GM18909 (cell line): ENCODE results near the gene TMEM163.
"Not testable (repeated sequence)": the region's sequence is repeated elsewhere in the genome, so short reads cannot be mapped to it uniquely, and the experiment has no call there.

Experiments used
- ATAC-seq: cut with Tn5 transposase; IDR thresholded peaks from one replicate; pipeline ENCODE4 v1.9.1; 2021; ENCODE audit warnings: mild to moderate bottlenecking; ENCODE audit not compliant: unreplicated experiment, poor library complexity

Gene TMEM163

GRCh38 chr2:134718817-134719814, at the start of gene TMEM163:
TSS of gene TMEM163 (minus strand) at chr2:134719000.
- peak; percentile 51 for ATAC-seq

GRCh38 chr2:134766583-134766982, 47.8 kb upstream of the TMEM163 start:
- no peak for ATAC-seq

DNA sequence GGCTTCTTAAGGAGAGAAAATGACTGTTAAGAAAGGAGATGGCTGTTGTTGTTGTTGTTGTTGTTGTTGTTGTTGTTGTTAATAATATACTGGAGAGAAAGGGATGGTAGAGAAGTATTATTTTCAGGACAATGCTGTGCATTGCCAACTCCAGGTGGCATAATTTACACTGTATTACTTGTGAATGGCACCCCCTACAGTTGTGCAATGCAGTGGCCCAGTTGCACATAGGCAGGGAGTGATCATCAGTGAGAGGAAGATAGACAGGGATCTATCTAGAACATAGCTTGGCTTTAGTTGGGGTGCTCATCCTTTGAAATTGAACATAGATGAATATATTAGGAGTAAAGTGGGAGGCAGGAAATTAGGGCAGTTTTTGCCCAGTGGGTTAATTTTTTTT, 47.2 kb upstream of the TMEM163 start:
- no peak for ATAC-seq

DNA sequence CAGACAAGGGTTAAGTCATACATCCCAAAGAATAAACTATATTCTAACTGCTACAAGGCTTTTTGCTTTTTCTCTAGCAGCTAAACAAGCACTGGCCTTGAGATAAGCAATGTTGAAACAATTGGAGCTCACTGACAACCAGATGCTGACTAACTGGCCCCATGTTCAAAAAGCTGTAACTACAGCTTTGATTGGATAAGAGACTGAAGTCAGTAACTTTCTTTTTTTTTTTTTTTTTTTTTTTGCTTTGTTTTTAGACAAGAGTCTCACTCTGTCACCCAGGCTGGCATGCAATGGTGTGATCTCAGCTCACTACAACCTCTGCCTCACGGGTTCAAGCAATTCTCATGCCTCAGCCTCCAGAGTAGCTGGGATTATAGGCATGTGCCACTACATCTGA, 45.4 kb upstream of the TMEM163 start:
- no peak for ATAC-seq

DNA sequence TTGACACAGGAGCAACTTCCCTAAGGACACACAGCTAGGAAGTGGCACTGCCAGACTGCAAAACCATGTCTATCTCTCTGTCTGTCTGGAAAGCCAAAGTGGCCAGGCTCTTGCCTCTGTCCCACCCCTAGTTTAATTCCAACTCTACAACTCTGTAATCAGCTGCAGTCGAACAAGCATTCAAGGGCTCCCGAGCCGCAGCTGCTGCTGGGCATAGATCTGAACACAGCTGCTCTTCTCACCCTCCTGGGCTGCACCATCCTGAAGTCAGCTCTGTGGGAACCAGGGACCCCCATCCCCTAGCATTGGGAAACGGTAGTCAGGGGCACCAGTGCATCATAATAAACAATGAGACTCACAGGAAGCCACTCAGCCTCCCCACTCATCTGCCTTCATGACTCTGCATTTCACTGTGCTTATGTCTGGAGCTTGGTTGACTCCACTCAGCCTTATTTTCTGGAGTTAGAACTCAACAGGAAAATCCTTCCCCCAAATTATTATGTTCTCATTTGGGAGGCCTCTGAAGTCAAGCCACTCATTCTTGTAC, 44.4 kb upstream of the TMEM163 start:
- ATAC-seq, result no peak

DNA sequence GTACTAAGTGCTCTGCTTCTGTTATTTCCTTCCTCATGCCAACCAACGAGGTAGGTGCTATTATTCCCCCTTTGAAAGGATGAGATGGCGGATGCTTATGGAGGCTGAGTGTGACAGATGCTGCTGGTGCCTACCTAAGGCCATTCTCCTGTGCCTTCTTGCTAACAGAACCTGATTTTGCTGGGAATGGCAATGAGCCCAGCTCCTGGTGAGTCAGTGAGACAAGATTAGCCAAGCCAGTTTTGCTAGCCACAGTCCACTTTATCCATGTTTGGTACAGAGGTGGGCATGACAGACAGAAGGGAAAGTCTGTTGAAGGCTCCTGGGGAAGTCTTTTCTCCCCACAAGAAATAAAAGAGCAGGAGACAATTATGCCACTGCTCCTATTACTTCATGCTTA, 43.7 kb upstream of the TMEM163 start:
- ATAC-seq, result no peak

GRCh38 chr2:134760385-134760784, 41.6 kb upstream of the TMEM163 start:
- no peak for ATAC-seq

DNA sequence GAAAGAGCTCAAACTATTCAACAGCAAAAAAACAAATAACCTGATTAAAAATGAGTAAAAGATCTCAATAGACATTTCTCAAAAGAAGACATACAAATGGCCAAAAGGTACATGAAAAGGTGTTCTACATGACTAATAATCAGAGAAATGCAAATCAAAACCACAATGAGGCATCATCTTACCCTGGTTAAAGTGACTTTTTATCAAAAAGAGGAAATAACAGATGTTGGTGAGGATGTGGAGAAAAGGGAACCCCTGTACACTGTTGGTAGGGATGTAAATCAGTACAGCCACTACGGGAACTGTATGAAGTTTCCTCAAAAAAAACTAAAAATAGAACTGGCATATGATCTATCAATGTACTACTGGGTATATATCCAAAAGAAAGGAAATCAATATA, 39.8 kb upstream of the TMEM163 start:
- ATAC-seq, result peak; percentile 92

GRCh38 chr2:134751981-134752380, 33.2 kb upstream of the TMEM163 start:
- not testable (repeated sequence) for ATAC-seq

GRCh38 chr2:134745546-134745945, 26.7 kb upstream of the TMEM163 start:
- no peak for ATAC-seq

- ATAC-seq, result no peak
Observed at GRCh38 chr2:134745023-134745422, 26.2 kb upstream of the TMEM163 start.

DNA sequence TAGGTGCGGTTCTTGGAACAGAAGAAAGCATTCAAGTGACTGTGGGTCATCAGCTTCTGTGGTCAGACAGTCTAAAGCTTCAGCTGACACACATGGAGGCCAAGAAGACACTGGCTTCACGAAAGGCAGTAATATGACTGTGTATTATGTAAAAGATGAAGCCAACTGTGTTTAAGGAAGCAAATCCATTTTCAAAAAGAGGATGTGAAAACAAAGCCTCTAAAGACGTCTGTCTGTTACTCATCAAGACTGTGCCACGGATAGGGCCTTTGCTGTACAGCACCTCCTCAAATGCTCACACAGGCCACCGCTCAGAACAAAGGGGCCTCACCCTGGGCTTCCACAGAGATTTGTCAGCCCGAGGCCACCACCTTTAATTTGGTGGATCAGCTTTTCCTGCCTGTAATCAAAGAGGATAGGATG, 21.1 kb upstream of the TMEM163 start:
- peak; percentile 95 for ATAC-seq

- ATAC-seq, result peak; percentile 19
Observed at GRCh38 chr2:134739236-134739878, 20.6 kb upstream of the TMEM163 start.

DNA sequence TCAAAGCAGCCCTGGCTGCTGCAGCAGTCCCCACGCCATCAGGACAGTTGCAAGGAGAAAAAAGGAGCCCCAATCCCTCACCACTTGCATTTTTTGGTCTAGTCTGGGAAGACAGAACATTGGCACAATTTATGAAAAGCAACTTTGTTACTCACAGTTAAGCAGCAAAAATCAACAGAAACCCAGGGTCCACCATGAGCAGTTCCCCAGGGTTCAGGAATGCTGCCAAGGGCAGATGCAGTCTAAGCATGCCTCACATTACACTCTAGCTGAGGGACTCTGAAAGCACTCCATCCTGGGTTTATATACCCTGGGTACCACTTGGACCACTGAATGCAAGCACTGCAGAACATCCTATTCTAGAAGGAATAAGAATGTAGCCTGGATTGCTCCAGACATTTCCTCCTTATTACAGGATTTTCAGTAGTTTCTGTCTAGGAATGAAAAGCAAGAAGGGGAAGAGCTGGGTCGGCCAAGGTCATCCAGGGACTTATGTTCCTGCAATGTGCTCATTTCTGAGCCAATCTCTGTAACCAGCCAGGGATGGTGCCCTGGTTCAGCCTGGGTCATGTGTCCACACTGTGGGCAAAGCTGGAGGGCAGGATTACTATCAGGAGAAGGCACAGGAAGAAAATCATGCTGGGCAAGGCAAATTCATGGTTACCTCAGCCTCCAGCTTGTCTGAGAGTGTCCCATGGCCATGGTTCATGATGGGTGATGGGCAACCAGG, 19.5 kb upstream of the TMEM163 start:
- no peak for ATAC-seq

DNA sequence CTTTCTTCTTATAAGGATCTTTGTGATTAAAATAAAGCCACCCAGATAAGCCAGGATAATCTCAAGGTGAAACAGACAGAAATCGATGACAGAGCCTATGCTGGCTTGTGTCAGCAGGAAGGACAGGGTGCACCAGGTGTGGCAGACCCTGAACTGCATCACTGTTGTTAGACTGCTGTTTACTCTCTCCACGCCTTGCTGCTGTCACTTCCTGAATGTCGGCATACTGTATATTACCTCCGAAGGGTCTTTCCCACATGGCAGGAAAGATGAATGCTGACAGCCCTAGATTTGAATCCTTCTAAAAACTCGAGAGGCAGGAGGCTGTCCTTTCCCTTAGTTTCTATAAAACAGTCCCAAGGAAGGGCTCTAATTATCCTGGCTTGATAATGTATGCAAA, 18.9 kb upstream of the TMEM163 start:
- no peak for ATAC-seq

GRCh38 chr2:134736167-134736880, 17.5 kb upstream of the TMEM163 start:
- no peak for ATAC-seq

GRCh38 chr2:134728163-134728562, 9.4 kb upstream of the TMEM163 start:
- ATAC-seq, result no peak

DNA sequence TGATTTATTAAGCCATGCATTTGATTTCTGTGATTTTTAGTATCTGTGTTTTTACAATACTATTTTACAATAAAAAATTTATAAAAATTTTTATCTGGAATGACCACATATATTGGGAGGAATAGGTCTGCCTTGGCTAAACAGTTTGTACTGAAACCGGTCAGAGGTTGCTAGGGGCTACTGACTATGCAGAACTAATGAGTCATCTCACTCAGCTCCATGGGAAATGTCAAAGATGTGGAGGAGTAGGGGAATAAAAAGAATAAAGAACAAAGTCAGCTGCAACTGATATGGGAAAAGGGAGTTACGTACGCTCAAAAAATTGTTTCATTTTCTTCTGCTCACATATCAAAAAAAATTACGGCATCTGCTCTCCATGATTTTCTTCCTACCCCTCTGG, 8.6 kb upstream of the TMEM163 start:
- no peak for ATAC-seq

GRCh38 chr2:134726645-134727044, 7.8 kb upstream of the TMEM163 start:
- no peak for ATAC-seq

- no peak for ATAC-seq
Observed at GRCh38 chr2:134725876-134726275, 7.1 kb upstream of the TMEM163 start.
